Measurements from ENCODE around the gene WDR5B. TPM values are rescaled to one million over a fixed set of nuclear protein-coding genes. Genes with fewer than 3 reads are reported as not detected.

The WDR5B gene
- total and polyA plus RNA-seq, 4 donors = 1.8 to 3.7 (median 2.0) TPM

DNA sequence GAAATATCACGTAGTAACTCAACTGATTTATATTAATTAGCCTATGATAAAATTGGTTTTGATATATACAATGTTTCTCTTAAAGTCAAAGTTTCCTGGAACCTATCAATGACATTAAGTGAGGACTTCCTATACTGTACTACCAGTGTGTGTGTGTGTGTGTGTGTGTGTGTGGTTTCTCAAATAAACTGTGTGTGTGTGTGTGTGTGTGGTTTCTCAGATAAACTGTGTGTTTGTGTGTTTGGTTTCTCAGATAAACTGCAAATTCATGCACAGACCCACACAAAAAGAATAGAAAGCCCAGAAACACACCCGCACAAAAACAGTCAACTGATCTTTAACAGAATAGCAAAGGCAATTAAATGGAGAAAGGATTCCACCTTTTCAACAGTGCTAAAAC is 14.5 kb upstream of the WDR5B start:
- DNase-seq (ENCODE audit: low spot score) = no peak
- no peaks in the 10 kb centered on the region for H3K9me3 ChIP-seq (ENCODE audit: control insufficient read depth in 4 of 4, low read length in 3 of 4)
- no peak overlapping the region for H3K27ac ChIP-seq (ENCODE audit: low read depth in 1 of 2, low read length in 2 of 2)
- peaks cover 6 to 54% (median 27%) of the 10 kb centered on the region in 4 donors for H3K36me3 ChIP-seq (ENCODE audit: control insufficient read depth in 4 of 4, insufficient read depth in 3 of 4, low read depth in 1 of 4, low read length in 3 of 4)
- WGBS = 96% methylated on average over 2 of the region's 2 CpGs
- H3K9ac ChIP-seq (ENCODE audit: low read depth in 1 of 2, low read length in 2 of 2) = no peak overlapping the region
- TF ChIP-seq HNF4G (IDR thresholded peaks at IDR 0.05) = no peak
- TF ChIP-seq CTCF (IDR thresholded peaks at IDR 0.05; ENCODE audit: low read depth, low read length, missing input control) = no peak
- no peak for TF ChIP-seq RAD21 (IDR thresholded peaks at IDR 0.05)
- no peak for TF ChIP-seq TAF1 (conservative IDR thresholded peaks at IDR 0.05)
- no peak for TF ChIP-seq HNF4A (conservative IDR thresholded peaks at IDR 0.05)
- no peak for TF ChIP-seq JUND (IDR thresholded peaks at IDR 0.05)
- TF ChIP-seq MAX (IDR thresholded peaks at IDR 0.05) = no peak
- no peak for TF ChIP-seq SP1 (IDR thresholded peaks at IDR 0.05)
- TF ChIP-seq, protein P1, sequence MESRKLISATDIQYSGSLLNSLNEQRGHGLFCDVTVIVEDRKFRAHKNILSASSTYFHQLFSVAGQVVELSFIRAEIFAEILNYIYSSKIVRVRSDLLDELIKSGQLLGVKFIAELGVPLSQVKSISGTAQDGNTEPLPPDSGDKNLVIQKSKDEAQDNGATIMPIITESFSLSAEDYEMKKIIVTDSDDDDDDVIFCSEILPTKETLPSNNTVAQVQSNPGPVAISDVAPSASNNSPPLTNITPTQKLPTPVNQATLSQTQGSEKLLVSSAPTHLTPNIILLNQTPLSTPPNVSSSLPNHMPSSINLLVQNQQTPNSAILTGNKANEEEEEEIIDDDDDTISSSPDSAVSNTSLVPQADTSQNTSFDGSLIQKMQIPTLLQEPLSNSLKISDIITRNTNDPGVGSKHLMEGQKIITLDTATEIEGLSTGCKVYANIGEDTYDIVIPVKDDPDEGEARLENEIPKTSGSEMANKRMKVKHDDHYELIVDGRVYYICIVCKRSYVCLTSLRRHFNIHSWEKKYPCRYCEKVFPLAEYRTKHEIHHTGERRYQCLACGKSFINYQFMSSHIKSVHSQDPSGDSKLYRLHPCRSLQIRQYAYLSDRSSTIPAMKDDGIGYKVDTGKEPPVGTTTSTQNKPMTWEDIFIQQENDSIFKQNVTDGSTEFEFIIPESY (IDR thresholded peaks at IDR 0.05) = no peak
- no peak for TF ChIP-seq GABPA (IDR thresholded peaks at IDR 0.05 in 1 of 2, conservative IDR thresholded peaks at IDR 0.05 in 1 of 2)
- no peak for TF ChIP-seq NR2F2 (IDR thresholded peaks at IDR 0.05)
- no peak for TF ChIP-seq REST (IDR thresholded peaks at IDR 0.05)
- TF ChIP-seq ATF3 (IDR thresholded peaks at IDR 0.05) = no peak
- no peak for TF ChIP-seq FOXA2 (IDR thresholded peaks at IDR 0.05)
- no peak for TF ChIP-seq EGR1 (IDR thresholded peaks at IDR 0.05; ENCODE audit: low read depth in 2 of 2)
- TF ChIP-seq RXRA (IDR thresholded peaks at IDR 0.05) = no peak
- no peak for TF ChIP-seq FOXA1 (IDR thresholded peaks at IDR 0.05)
- no peak for TF ChIP-seq YY1 (IDR thresholded peaks at IDR 0.05)
- H3K4me3 ChIP-seq (ENCODE audit: low read depth in 1 of 3, low read length in 3 of 3) = no peak overlapping the region
- H3K27me3 ChIP-seq (ENCODE audit: control insufficient read depth in 4 of 4, insufficient read depth in 4 of 4, low read length in 3 of 4) = no peaks in the 10 kb centered on the region
- no peaks in the 10 kb centered on the region for H3K4me1 ChIP-seq (ENCODE audit: control insufficient read depth in 4 of 4, insufficient read depth in 4 of 4, low read length in 3 of 4)
